ENCODE results near the gene OPCML.

The OPCML gene

DNA sequence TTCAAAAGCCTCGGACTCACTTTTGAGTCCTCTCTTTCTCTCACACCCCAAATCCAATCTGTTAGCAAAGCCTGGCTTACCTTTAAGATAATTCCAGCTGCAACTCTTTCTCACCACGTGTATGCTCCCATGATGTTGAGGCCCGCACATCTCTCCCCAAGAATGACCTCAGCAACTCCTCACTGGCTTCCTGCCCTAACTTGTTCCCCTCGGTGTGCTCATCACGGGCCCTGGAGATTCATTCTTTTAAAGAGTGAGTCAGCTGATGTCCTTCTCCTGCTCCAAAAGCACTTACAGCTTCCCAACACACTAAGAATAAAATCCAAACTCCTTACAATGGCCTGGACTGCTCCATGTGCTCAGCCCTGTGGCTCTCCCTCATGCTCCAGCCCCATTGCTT is 1041.3 kb downstream of the OPCML start:
- Mint-ChIP-seq H3K27me3 (ENCODE audit: low read depth) (no peaks in the 10 kb centered on the region), H3K36me3 (ENCODE audit: low read depth) (peaks cover 3% of the 10 kb centered on the region), H3K4me3 (no peak overlapping the region), H3K9me3 (peaks cover 4% of the 10 kb centered on the region), H3K4me1 (peaks cover 12% of the 10 kb centered on the region), H3K27ac (no peak overlapping the region)
- TF ChIP-seq, protein P1, sequence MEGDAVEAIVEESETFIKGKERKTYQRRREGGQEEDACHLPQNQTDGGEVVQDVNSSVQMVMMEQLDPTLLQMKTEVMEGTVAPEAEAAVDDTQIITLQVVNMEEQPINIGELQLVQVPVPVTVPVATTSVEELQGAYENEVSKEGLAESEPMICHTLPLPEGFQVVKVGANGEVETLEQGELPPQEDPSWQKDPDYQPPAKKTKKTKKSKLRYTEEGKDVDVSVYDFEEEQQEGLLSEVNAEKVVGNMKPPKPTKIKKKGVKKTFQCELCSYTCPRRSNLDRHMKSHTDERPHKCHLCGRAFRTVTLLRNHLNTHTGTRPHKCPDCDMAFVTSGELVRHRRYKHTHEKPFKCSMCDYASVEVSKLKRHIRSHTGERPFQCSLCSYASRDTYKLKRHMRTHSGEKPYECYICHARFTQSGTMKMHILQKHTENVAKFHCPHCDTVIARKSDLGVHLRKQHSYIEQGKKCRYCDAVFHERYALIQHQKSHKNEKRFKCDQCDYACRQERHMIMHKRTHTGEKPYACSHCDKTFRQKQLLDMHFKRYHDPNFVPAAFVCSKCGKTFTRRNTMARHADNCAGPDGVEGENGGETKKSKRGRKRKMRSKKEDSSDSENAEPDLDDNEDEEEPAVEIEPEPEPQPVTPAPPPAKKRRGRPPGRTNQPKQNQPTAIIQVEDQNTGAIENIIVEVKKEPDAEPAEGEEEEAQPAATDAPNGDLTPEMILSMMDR (IDR thresholded peaks at IDR 0.05; ENCODE audit: unreplicated experiment in 3 of 3), result no peak

DNA sequence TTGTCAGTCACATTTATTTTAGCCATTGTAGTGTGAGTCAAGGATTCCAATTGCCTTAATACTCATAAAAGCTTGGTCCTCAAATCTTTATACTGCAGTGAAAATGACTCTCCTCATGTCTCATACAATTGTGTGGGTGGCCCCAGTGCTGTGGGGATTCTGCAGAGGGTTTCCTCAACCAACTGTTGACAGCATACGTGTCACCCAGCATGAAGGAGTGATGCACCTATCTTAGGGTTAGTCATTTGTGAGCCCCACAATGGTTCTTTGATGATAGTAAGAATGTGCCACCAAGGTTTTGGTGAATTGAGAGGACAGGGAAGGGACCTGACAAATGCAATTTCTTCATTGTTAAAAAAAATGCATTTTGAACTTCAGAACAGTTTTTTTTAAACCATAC is 1046.2 kb downstream of the OPCML start:
- TF ChIP-seq, protein P1 (IDR thresholded peaks at IDR 0.05; ENCODE audit: unreplicated experiment in 3 of 3), result no peak
- Mint-ChIP-seq H3K27me3 (ENCODE audit: low read depth) (no peaks in the 10 kb centered on the region), H3K27ac (no peak overlapping the region), H3K4me3 (no peak overlapping the region), H3K36me3 (ENCODE audit: low read depth) (peaks cover 7% of the 10 kb centered on the region), H3K9me3 (peaks cover 8% of the 10 kb centered on the region), H3K4me1 (no peaks in the 10 kb centered on the region)

DNA sequence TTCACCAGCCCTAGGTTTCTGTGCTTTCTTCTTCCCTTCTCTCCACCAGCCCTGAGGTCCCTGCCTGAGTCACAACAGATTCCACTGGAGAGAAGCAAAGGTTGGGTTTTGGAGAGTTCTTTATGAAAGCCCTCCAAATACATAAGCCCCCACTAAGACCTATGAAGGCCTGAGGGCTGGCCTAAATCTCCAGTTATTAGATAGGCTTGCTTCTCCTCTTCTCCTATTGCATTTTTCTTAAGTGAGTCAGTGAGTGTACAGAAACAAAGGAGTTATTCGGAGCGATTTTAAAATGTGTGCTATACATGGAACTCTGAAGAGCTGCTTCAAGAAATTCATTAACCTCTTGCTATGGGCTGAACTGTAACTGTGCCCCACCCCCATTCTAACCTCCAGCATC is 1057.3 kb downstream of the OPCML start:
- Mint-ChIP-seq H3K27ac (peak overlapping the region in 2 of 3 experiments; percentile 34 to 70), H3K4me3 (no peak overlapping the region), H3K27me3 (ENCODE audit: low read depth) (no peaks in the 10 kb centered on the region), H3K4me1 (peaks cover 22% of the 10 kb centered on the region), H3K36me3 (ENCODE audit: low read depth) (peaks cover 6% of the 10 kb centered on the region), H3K9me3 (peaks cover 8% of the 10 kb centered on the region)
- TF ChIP-seq, protein P1 (IDR thresholded peaks at IDR 0.05; ENCODE audit: unreplicated experiment in 3 of 3), result no peak

DNA sequence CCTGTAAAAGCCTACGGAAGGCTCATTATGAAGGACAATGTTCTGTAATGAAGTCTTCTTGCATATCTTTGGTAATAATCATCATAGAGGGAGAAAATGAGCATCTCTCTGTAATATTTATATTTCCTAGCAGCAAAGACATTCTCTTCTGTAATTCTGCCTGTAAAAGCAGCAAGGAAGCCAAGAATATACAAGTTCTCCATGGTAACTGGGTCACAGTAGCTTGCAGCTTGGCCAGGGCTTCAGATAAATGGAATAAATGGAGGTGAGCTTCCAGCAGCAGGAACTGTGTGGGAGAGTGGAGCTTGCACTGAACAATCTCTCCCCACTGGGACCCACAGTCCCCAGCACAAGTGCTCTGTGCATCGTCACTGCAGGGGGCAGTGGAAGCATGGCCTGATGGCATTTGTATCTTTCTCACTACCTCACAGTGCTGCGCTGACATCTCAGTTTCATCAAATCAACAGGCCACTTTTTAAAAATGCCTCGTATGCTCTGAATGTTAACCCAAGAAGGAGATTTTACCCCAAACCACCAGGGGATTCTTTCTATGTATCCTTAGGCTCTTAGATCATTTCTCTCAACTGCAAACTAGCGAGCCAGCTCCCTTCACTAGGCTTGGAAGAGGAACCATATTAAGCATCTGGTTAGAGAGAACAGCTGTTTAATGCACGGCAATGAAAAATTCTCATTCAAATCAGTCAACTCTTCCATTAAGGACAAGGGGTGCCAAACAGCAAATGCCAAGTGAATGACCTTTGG is 1059.7 kb downstream of the OPCML start:
- Mint-ChIP-seq H3K27ac (peak overlapping the region; percentile 21 to 95 (median 91)), H3K36me3 (ENCODE audit: low read depth) (peaks cover 4% of the 10 kb centered on the region)

DNA sequence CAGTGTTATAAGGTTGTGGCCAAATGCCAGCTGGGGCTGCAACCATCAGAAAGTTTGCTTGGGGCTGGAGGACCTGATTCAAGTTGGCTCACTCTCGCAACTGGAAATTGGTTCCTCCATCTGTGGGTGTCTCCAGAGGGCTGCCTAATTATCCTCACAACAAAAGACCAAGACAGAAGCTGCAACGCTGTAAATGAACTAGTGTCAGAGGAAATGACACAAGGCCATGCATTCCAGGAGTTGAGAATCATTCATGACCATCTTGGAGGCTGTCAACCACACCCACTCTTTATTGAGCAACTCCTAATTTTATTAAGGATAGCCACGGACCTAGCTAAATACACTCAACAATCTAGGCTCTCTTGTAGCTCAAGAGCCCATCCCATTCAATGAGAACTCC is 1060.8 kb downstream of the OPCML start:
- no peaks in the 10 kb centered on the region for H3K27me3 Mint-ChIP-seq (ENCODE audit: low read depth)
- TF ChIP-seq, protein P1 (IDR thresholded peaks at IDR 0.05; ENCODE audit: unreplicated experiment in 3 of 3), result no peak
- H3K36me3 Mint-ChIP-seq (ENCODE audit: low read depth), result no peaks in the 10 kb centered on the region
- no peak overlapping the region for H3K4me3 Mint-ChIP-seq
- no peaks in the 10 kb centered on the region for H3K9me3 Mint-ChIP-seq
- peaks cover 22% of the 10 kb centered on the region for H3K4me1 Mint-ChIP-seq
- H3K27ac Mint-ChIP-seq, result peak overlapping the region in 1 of 3 experiments; percentile 95

More for the DNA sequence above, 1059.7 kb downstream of the OPCML start:
- H3K4me1 Mint-ChIP-seq, result peaks cover 22% of the 10 kb centered on the region
- H3K27me3 Mint-ChIP-seq (ENCODE audit: low read depth), result no peaks in the 10 kb centered on the region
- H3K9me3 Mint-ChIP-seq, result no peaks in the 10 kb centered on the region
- TF ChIP-seq, protein P1 (IDR thresholded peaks at IDR 0.05; ENCODE audit: unreplicated experiment in 3 of 3), result no peak
- H3K4me3 Mint-ChIP-seq, result peak overlapping the region in 1 of 3 experiments; percentile 6

DNA sequence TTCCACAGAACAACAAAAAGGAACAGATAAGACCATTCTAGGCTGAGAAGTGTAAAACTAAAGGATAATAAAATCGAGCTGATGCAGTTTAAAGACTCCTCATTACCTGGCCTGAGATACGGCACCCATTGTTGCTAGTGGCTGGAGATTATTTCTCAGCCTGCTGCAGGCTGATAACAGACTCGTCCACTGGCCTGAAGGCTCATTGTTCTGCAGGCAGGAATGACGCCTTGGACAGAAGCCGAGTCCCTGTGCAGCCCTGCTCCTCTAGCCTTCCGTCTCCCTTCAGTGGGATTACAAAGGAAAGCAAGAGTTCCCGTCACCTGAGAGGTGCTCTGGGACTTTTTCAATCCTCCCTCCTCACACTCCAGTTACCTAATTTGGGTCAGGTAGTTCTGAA is 1065.3 kb downstream of the OPCML start:
- Mint-ChIP-seq H3K4me3 (no peak overlapping the region), H3K4me1 (peaks cover 22% of the 10 kb centered on the region), H3K27me3 (ENCODE audit: low read depth) (no peaks in the 10 kb centered on the region), H3K9me3 (peaks cover 3% of the 10 kb centered on the region), H3K27ac (peak overlapping the region in 2 of 3 experiments; percentile 46 to 81), H3K36me3 (ENCODE audit: low read depth) (no peaks in the 10 kb centered on the region)
- TF ChIP-seq, protein P1 (IDR thresholded peaks at IDR 0.05; ENCODE audit: unreplicated experiment in 3 of 3), result no peak
